Spleen (tissue), 7 donors: ENCODE data around the gene IFNA1.

ENCODE experiments used
- CTCF ChIP-seq, 11 experiments: fragments of 200-600 bp in 7 of 11; fragments of 450-650 bp in 4 of 11; sonication (generic) in 4 of 11; IDR thresholded peaks in 8 of 11; conservative IDR thresholded peaks in 3 of 11; 1 replicate in 7 of 11; 2 replicates in 4 of 11; pipeline versions ENCODE4 v1.4.0 to v1.8.0; 2016 to 2021; ENCODE audit warnings: antibody characterized with exemption in 11 of 11, inconsistent platforms in 4 of 11, mild to moderate bottlenecking in 1 of 11
- POLR2A ChIP-seq, 3 donors: fragments of 450-650 bp; IDR thresholded peaks; one replicate each; pipeline ENCODE4 v1.5.1; 2017; ENCODE audit warnings: antibody characterized with exemption in 3 of 3, mild to moderate bottlenecking in 1 of 3
- POLR2AphosphoS5 ChIP-seq, 3 donors: sonication (generic); formaldehyde crosslinking; IDR thresholded peaks; one replicate each; pipeline ENCODE4 v1.5.1; 2017; ENCODE audit warnings: antibody characterized with exemption in 3 of 3
- donor health status: DM: no; HTN: no; CAD: no; lungs with moderate emphysema.
- donor health status: DM: no; HTN: no; CAD: no.
- donor health status: DM: no; HTN: no; CAD: no.

DNA sequence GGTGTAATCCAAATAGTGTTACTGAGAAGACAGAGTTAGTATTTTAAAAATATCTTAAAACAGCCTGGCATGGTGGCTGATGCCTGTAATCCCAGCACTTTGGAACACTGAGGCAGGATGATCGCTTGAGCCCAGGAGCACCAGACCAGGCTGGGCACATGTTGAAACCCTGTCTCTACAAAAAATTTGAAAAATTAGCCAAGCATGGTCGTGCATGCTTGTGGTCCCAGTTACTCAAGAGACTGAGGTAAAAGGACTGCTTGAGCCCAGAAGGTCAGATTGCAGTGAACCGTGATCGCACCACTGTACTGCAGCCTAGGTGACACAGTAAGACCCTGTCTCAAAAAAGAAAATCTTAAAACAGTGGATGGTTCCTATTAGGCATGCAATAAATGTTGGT lies 12.4 kb downstream of the IFNA1 start:
- TF ChIP-seq CTCF (IDR thresholded peaks at IDR 0.05 in 8 of 11, conservative IDR thresholded peaks at IDR 0.05 in 3 of 11) (no peak), POLR2A (IDR thresholded peaks at IDR 0.05) (no peak), POLR2AphosphoS5 (IDR thresholded peaks at IDR 0.05) (no peak)
